Measurements from ENCODE around the gene FEM1A.
A peak's percentile ranks its signal among the peaks of the same experiment; 100 is the strongest.
"Not testable (repeated sequence)": the region's sequence is repeated elsewhere in the genome, so short reads cannot be mapped to it uniquely, and the experiment has no call there.

The FEM1A gene

DNA sequence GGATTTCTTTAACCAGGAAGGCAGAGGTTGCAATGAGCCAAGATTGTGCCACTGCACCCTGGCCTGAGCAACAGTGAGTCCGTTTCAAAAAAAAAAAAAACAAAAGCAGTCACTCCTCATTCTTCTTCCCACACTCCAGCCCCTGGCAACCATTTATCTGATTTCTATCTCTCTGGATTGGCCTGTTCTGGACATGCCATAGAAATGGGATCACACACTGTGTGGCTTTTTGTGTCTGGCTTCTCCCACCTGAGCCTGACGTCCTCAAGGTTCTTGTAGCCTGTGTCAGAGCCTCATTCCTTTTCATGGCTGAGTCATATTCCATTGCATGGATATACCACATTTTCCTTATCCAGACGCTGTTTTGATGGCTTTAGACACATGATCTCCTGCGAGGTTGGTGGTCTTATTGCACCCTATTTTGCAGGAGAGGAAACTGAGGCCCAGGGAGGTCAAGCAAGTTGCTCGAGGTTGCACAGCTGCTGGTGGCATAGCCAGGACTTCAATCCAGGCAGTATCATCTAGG is 15.8 kb upstream of the FEM1A start:
- DNase-seq = no peak

DNA sequence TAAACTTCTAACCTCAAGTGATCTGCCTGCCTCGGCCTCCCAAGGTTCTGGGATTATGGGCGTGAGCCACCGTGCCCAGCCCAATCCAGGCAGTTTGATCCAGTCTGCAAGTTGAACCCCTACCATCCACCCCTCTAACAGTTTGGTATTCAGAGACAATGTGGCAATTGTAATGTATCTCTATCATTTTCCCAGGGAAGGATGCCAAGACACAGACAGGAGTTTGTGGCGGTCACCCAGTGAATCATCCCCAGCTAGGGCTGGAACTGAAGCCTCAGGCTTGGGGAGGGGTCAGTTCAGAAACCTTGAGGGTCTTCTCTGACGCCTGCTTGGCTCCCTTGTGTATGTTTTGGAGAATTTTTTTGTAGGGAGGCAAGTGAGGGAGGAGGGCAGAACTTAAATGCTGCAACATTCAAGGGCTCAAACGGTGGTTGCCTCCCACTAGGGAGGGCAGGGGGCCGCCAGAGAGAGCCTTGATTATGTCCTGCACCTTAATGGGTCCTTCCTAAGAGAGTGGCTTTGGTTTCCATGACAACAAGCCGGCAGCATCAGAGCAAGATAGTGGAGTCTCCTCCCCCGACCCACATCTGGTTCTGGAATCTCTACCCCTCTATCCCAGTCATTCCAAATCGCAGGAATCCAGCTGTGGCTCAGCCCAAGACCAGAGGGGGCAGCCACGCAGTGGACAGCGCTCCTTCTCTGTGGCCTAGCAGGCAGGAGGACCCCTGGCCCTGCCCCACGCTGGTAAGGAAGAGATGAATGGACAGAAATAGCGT is 14.9 kb upstream of the FEM1A start:
- no peak for DNase-seq

DNA sequence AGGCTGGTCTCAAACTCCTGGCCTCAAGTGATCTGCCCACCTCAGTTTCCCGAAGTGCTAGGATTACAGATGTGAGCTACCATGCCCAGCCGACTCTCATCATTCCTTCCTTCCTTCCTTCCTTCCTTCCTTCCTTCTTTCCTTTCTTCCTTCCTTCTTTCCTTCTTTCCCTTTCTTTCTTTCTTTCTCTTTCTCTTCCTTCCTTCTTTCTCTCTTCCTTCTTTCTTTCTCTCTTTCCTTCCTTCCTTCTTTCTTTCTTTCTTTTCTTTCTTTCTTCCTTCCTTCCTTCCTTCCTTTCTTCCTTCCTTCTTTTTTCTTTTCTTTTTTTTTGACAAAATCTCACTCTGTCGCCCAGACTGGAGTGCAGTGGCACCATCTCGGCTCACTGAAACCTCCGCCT is 13.4 kb upstream of the FEM1A start:
- not testable (repeated sequence) for DNase-seq

DNA sequence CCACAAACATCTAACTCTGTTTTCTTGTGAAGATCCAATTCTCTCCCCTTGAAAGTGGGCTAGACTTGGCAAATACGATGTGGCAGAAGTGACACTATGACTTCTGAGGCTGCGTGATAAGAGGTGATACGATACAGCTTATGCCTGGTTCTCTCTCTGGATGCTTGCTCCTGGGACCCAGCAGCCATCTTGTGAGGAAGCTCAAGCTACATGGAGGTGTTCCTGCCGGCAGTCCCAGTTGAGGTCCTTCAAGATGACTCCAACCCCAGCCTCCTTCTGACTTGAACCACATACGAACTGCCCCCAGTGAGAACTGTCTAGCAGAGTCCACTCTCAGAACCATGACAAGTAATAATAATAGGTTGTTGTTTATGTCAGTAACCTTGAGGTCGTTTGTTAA is 10.7 kb upstream of the FEM1A start:
- no peak for DNase-seq

DNA sequence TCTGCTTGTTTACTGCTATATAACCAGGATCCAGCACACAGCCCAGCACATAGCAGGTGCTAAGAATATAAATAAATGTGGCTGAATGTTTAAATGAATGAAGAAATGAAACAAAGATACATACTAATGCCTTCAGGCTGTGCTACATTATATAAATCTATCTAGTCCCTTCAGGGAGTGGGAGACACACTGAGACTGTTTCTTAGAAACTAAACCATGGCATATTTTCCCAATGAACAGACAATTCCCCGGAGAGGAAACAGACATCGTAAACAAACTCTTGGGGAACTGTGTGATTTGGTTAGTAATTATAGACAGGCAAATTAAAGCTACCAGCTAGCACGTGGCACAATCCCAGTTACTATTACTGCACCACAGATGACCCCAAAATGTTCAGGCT is 9.7 kb upstream of the FEM1A start:
- no peak for DNase-seq

DNA sequence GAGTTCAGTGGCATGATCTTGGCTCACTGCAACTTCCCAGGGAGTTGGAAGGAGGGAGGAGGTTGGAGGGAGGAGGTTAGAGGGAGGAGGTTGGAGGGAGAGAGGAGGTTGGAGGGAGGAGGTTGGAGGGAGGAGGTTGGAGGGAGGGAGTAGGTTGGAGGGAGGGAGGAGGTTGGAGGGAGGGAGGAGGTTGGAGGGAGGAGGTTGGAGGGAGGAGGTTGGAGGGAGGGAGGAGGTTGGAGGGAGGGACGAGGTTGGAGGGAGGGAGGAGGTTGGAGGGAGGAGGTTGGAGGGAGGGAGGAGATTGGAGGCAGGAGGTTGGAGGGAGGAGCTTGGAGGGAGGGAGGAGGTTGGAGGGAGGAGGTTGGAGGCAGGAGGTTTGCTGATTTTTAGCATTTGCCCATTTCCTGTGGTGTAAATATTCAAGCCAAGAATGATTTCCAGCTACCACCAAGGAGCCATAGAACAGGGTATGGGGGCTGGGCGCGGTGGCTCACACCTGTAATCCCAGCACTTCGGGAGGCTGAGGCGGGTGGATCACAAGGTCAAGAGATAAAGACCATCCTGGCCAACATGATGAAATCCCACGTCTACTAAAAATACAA is 5.0 kb upstream of the FEM1A start:
- DNase-seq = not testable (repeated sequence)

DNA sequence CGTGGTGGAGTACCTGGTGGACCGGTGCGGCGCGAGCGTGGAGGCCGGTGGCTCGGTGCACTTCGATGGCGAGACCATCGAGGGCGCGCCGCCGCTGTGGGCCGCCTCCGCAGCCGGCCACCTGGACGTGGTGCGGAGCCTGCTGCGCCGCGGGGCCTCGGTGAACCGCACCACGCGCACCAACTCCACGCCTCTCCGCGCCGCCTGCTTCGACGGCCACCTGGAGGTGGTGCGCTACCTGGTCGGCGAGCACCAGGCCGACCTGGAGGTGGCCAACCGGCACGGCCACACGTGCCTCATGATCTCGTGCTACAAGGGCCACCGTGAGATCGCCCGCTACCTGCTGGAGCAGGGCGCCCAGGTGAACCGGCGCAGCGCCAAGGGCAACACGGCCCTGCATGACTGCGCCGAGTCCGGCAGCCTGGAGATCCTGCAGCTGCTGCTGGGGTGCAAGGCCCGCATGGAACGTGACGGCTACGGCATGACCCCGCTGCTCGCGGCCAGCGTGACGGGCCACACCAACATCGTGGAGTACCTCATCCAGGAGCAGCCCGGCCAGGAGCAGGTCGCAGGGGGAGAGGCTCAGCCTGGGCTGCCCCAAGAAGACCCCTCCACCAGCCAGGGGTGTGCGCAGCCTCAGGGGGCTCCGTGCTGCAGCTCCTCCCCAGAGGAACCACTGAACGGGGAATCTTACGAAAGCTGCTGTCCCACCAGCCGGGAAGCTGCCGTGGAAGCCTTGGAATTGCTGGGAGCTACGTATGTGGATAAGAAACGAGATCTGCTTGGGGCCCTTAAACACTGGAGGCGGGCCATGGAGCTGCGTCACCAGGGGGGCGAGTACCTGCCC is 708 bp downstream of the FEM1A start:
- peak; percentile 10 for DNase-seq

DNA sequence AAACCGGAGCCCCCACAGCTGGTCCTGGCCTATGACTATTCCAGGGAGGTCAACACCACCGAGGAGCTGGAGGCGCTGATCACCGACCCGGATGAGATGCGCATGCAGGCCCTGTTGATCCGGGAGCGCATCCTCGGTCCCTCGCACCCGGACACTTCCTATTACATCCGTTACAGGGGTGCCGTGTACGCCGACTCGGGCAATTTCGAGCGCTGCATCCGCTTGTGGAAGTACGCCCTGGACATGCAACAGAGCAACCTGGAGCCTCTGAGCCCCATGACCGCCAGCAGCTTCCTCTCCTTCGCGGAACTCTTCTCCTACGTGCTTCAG is 1.3 kb downstream of the FEM1A start:
- DNase-seq = not testable (repeated sequence)

DNA sequence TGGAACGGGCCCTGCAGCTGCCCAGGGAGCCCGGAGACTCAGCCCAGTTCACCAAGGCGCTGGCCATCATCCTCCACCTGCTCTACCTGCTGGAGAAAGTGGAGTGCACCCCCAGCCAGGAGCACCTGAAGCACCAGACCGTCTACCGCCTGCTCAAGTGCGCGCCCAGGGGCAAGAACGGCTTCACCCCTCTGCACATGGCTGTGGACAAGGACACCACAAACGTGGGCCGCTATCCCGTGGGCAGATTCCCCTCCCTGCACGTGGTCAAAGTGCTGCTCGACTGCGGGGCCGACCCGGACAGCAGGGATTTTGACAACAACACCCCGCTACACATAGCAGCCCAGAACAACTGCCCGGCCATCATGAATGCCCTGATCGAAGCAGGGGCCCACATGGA is 1.7 kb downstream of the FEM1A start:
- not testable (repeated sequence) for DNase-seq

DNA sequence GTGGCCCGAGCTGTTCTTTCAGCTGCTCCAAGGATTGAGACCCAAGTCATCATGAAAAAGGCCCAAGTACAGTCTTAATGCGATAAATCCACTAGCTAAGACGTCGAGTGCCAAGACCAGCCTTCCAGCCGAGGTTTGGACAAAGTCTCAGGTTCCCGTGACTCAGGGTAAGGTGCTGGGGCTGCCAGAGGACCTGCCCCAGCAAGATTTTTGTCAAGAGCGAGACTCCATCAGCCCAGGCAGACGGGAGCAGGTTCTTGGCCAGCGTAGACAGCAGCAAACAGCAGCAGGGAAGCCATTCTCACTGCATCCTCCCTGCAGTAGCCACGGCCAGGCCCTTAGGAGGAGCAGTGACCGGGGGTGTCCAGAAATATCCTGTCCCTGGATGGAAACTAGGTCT is 3.4 kb downstream of the FEM1A start:
- no peak for DNase-seq

DNA sequence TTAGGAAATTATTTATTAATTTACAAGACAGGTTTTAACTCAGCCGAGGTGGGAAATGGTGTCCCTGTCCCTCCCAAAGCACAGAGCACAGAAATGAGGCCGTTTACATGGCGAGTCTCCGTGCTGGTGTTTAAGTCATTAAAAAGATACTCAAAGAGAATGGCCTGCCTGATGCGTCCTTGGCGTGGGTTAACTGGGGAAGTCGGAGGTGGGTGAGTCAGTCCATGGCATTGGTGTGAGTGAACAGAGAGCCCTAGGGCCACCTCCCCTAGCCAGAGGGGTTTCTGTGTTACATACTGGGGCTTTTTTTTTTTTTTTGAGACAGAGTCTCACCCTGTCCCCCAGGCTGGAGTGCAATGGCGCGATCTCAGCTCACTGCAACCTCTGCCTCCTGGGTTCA is 3.9 kb downstream of the FEM1A start:
- DNase-seq = no peak

DNA sequence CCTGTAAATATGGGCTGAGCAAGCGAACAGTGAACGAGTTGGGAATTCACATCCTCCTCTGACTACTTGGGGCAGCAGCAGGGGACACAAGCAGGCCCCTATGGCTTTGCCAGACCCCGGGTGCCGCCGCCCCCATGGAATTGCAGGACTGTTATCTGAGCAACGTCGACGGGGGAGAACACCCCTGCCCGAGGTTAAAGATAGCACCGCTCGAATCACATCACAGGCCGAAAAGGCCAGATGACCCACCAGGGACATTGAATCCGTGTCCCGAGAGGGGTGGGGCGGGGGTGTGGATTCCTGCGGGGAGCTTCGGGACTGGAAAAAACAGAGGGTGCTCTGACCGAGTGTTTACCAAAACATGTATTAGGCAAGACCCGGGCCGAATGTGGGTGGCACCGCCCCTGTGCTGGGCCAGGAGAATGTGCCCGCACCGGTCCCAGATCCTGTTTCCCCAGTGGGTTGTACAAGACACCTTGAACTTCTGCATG is 9.1 kb downstream of the FEM1A start:
- no peak for DNase-seq

DNA sequence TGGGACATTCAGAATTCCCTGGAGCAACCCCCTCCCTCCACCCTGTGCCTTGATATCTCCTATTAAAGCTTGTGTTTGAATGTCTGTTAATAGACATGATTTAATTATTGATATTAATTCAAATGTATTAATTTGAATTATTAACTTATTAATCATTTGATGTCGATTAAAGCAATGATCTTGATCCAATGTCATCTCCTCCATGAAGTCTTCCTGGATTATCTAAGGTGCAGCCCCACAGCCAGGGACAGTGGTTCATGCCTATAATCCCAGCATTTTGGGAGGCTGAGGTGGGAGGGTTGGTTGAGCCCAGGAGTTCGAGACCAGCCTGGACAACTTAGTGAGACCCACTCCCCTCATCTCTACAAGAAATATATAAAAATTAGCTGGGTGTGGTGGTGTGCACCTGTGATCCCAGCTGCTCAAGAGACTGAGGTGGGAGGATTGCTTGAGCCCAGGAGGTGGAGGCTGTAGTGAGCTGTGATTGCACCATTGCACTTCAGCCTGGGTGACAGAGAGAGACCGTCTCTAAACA is 9.6 kb downstream of the FEM1A start:
- no peak for DNase-seq

DNA sequence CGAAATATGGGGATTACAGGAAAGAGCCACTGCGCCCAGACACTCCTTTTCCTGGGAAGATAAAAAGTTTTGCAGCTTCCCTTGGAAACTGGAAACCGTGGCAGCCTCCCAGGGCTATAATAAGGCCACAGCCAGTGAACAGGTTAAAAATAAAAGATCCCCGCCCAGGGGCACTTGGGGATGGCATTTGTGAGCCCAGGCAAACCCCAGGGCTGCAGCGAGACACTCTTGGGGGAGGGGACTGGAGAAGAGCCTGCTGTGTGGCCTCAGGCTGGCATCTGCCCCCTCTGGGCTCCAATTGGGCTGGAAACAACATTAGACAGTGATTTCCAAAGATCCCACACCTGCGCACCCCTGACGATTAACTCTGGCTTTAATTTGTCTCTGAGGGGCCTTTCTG is 11.2 kb downstream of the FEM1A start:
- no peak for DNase-seq

DNA sequence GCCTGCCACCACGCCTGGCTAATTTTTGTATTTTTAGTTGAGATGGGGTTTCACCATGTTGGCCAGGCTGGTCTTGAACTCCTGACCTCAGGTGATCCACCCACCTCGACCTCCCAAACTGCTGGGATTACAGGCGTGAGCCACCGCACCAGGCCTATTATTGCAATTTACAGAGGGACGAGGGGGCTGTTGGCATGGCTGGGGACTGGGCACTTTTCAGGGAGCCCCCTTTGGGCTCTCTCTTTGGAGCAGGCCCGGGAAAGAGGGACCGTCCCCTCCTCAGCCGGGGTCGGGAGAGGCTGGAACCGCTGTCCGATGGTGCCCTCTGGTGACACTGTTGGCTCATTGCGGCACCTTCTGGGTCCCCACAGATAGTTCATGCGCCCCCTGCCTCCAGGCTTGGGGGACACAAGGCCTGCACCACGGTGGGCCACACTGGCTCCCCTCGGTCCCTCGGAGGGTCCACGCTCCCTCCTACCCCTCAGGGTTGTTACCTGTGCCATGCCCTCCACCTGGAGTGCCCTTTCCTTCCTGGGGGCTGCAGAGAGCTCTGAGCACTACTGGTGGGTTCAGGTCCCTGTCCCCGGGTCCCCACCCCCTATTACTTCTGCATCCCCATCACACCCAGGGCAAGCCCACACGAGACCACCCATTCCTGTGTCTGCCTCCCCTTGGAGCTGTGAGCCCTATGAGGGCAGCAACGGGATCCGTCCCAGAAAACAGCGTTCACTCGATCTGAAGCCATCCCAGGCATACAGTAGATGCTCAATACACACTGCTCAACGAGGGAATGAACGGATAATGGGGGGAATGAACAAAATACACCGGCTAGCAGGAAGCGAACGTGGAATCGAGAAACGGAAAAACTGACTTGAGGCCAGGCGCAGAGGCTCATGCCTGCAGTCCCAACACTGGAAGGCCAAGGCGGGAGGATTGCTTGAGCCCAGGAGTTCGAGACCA is 12.5 kb downstream of the FEM1A start:
- DNase-seq = peak; percentile 64

DNA sequence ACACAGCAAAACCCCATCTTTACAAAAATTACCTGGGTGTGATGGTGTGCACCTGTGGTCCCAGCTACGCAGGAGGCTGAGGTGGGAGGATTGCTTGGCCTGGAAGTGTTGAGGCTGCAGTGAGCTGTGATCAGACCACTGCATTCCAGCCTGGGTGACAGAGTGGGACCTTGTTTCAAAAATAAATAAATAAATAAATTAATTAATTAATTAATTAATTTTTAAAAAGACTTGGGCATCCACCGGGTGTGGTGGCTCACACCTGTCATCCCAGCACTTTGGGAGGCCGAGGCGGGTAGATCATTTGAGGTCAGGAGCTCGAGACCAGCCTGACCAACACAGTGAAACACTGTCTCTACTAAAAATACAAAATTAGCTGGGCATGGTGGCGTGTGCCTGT is 13.6 kb downstream of the FEM1A start:
- not testable (repeated sequence) for DNase-seq

DNA sequence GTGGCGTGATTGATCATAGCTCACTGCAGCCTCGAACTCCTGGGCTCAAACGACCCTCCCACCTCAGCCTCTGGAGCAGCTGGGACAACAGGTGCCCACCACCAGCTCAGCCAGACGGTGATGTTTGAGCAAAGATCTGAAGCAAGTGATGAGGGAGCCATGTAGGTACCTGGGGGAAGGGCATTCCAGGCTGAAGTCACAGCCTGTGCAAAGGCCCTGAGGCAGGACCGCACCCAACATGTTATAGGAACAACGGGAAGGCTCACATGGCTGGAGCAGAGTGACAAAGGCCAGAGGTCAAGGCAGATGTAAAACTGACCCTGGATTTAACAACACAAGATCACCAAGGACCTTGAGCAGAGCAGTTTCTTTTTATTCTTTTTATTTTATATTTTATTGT is 14.8 kb downstream of the FEM1A start:
- DNase-seq = no peak

DNA sequence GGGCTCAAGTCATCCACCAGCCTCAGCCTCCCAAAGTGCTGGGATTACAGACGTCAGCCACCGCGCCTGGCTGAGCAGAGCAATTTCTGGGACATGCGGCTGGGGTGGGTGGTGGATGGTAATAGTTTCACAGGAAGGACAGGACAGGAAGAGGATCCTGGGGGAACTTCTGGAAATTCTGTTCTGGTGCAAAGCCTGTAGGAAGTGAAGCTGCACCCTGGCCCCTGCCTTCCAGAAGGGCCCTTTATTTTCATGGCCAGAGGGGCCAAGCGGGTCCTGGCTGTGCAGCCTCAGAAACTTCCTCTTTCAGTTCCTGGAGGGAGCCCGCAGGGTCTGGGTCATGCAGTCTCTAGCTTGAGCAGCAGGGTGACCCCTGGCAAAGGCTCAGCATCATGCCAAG is 15.7 kb downstream of the FEM1A start:
- no peak for DNase-seq

DNA sequence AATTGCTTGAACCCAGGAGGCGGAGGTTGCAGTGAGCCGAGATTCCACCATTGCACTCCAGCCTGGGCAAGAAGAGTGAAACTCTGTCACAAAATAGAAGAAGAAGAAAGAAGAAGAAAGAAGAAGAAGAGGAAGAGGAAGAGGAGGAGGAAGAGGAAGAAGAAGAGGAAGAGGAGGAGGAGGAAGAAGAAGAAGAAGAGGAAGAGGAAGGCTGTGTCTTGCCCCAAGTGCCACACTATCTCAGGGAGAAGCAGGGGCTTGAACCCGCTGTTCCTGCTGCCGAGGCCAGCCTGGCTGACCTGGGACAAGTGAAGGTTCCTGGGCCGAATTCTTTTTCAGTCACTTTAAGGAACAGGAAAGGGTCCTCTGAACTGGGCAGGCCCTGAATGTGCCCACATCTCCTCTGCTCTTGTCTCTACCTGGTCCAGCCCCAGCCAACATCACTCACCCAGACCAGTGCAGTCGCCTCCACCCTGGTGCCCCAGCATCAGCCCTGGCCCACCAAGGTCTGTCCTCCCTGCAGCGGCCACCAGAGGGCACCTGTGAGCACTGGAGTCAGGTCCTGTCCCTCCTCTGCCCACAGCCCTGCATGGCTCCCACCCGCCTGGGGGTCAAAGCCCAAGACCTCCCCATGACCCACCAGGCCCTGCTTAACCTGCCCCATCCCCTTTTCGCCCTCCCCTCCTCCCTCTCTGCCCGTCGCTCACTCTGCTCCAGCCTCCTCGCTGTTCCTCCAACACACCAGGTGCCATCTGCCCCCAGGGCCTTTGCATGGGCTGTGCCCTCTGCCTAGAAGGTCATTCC is 20.0 kb downstream of the FEM1A start:
- peak; percentile 91 for DNase-seq

DNA sequence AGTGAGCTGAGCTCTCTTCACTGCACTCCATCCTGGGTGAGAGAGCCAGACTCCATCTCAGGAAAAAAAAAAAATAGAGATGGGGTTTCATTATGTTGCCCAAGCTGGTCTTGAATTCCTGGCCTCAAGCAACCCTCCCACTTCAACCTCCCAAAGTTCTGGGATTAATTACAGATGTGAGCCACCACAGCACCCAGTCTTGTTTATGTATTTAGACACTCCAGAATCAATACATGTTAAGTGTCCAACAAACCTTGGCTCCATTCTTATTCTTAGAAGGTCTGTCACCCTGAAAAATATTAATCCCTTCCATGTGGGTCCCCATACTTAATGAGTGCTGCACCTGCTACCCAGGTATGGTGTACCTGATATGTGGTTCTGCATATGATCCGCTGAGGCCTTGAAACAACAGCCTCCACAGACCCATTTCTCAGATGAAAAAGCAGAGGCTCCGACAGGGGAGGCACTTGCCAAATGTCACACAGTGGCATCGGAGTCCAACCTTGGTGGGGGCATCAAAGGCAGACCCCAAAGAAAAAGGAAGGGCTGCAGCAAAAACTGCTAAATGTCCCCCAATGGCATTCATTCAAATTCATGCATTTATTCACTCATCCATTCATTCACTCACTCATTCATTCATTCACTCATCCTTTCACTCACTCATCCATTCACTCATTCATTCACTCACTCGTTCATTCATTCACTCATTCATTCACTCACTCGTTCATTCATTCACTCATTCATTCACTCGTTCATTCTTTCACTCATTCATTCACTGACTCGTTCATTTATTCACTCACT is 23.3 kb downstream of the FEM1A start:
- DNase-seq = no peak
